ENCODE measurements around the gene CDH4. TPM values are rescaled to one million over a fixed set of nuclear protein-coding genes. Genes with fewer than 3 reads are reported as not detected.
A peak's percentile ranks its signal among the peaks of the same experiment; 100 is the strongest.

The CDH4 gene
- total and polyA plus RNA-seq, 2 of the 8 experiments (the other 6 are each of a cell fraction or from before 2014, with no cell fraction given), result 4.3 to 7.9 TPM

GRCh38 chr20:61931476-61932198 lies 679.6 kb downstream of the CDH4 start:
- H2BK120ac ChIP-seq (replicated peaks; ENCODE audit: low read depth, low read length), result no peak overlapping the region
- H2BK5ac ChIP-seq (ENCODE audit: low read depth, low read length), result no peak overlapping the region
- no peak overlapping the region for H4K8ac ChIP-seq (ENCODE audit: extremely low read depth, insufficient read depth, low read length)
- peak in 1 of 2 experiments; percentile 40 for DNase-seq (ENCODE audit: low read depth in 1 of 2, low spot score in 2 of 2)
- no peaks in the 10 kb centered on the region for H3K27me3 ChIP-seq (replicated peaks in 1 of 4; ENCODE audit: control insufficient read depth in 3 of 4, extremely low read depth in 1 of 4, insufficient read depth in 3 of 4, low read length in 3 of 4)
- 86% methylated on average over 14 of the region's 14 CpGs; no CpG with 5 or more reads in 1 of the 2 experiments for WGBS, 2 experiments (ENCODE audit: extremely low coverage in 1 of 2, insufficient coverage in 1 of 2, insufficient read length in 1 of 2, insufficient replicate concordance in 2 of 2, low coverage in 1 of 2, low lambda C conversion rate in 2 of 2, missing lambda C conversion rate in 1 of 2)
- no peak overlapping the region for H3K18ac ChIP-seq (ENCODE audit: extremely low read depth, low read length)
- peaks cover 0 to 3% of the 10 kb centered on the region in 2 experiments for H4K20me1 ChIP-seq (replicated peaks in 1 of 2; ENCODE audit: control insufficient read depth in 1 of 2, insufficient read depth in 2 of 2, low read length in 2 of 2)
- no peak overlapping the region for H3K4me2 ChIP-seq (ENCODE audit: insufficient read depth in 1 of 2, low read depth in 2 of 2, low read length in 2 of 2)
- no peaks in the 10 kb centered on the region for H3K23me2 ChIP-seq (ENCODE audit: low read depth, low read length)
- H3K23ac ChIP-seq (ENCODE audit: insufficient read length), result no peak overlapping the region
- H3K36me3 ChIP-seq (ENCODE audit: control insufficient read depth in 2 of 4, insufficient read depth in 4 of 4, low read length in 3 of 4), result no peaks in the 10 kb centered on the region; a peak in 1 of 8 replicates
- no peak overlapping the region for H3K4ac ChIP-seq (replicated peaks; ENCODE audit: insufficient read length, low read depth, low read length)
- H4K5ac ChIP-seq (ENCODE audit: insufficient read length, low read depth, low read length), result no peak overlapping the region
- no peak overlapping the region for H3K56ac ChIP-seq (replicated peaks; ENCODE audit: insufficient read length, low read depth, low read length)
- H2AFZ ChIP-seq (ENCODE audit: low read length), result no peak overlapping the region
- no peak overlapping the region for H2BK15ac ChIP-seq (ENCODE audit: low read length)
- no peak overlapping the region for H3K4me3 ChIP-seq (ENCODE audit: extremely low read depth in 1 of 4, insufficient read depth in 2 of 4, low read depth in 3 of 4, low read length in 4 of 4)
- H3K9ac ChIP-seq (replicated peaks in 1 of 4; ENCODE audit: extremely low read depth in 1 of 4, low read depth in 3 of 4, low read length in 3 of 4), result no peak overlapping the region
- H3K4me1 ChIP-seq (replicated peaks in 1 of 4; ENCODE audit: control insufficient read depth in 3 of 4, insufficient read depth in 4 of 4, low read length in 3 of 4), result peaks cover 0 to 20% (median 7%) of the 10 kb centered on the region in 4 experiments; a peak in 5 of 7 replicates
- no peak overlapping the region for H2BK20ac ChIP-seq (ENCODE audit: low read length)
- POLR2A ChIA-PET (ENCODE audit: partially characterized antibody), result no interaction called here
- H3K9me3 ChIP-seq (ENCODE audit: insufficient read depth in 2 of 2, low read depth in 1 of 2, low read length in 1 of 2), result no peaks in the 10 kb centered on the region; a peak in 1 of 4 replicates
- H3K27ac ChIP-seq (ENCODE audit: low read depth, low read length), result no peak overlapping the region
- H4K91ac ChIP-seq (replicated peaks; ENCODE audit: insufficient read length, low read length), result no peak overlapping the region
- FAIRE-seq, result no peak
- H3K14ac ChIP-seq (ENCODE audit: insufficient read length), result no peak overlapping the region
- TF ChIP-seq POU5F1 (IDR thresholded peaks at IDR 0.05; ENCODE audit: low read depth, low read length) (no peak), GABPA (IDR thresholded peaks at IDR 0.05; ENCODE audit: borderline replicate concordance, insufficient read depth, low read length) (no peak), KDM1A (IDR thresholded peaks at IDR 0.05; ENCODE audit: borderline replicate concordance, low read length) (no peak), RXRA (IDR thresholded peaks at IDR 0.05; ENCODE audit: insufficient read depth, low read depth, low read length) (no peak), EGR1 (IDR thresholded peaks at IDR 0.05; ENCODE audit: borderline replicate concordance, low read depth, low read length) (no peak)
- no peaks in the 10 kb centered on the region for H3K79me2 ChIP-seq (ENCODE audit: control insufficient read depth in 1 of 2, insufficient read depth in 2 of 2, low read length in 2 of 2)
- H2BK12ac ChIP-seq (ENCODE audit: low read depth, low read length), result no peak overlapping the region
- H3K79me1 ChIP-seq (ENCODE audit: low read depth, low read length), result no peaks in the 10 kb centered on the region
- H2AK5ac ChIP-seq (ENCODE audit: low read depth, low read length), result no peak overlapping the region
- CTCF ChIA-PET (ENCODE audit: partially characterized antibody), result no interaction called here

Measured in H1 (cell line).